Right ventricle myocardium superior (tissue), 1 donor: ENCODE measurements around the gene NEK6. TPM values are rescaled to one million over a fixed set of nuclear protein-coding genes. Genes with fewer than 3 reads are reported as not detected.
A peak's percentile ranks its signal among the peaks of the same experiment; 100 is the strongest.

Experiments used
- ATAC-seq: fragments of 200-7000 bp; cut with Tn5 transposase; one replicate; pipeline ENCODE4 v1.9.1; 2020; ENCODE audit warnings: mild to moderate bottlenecking; ENCODE audit not compliant: poor library complexity
- DNase-seq: peaks from one replicate; pipeline ENCODE4 v3.0.0-alpha.2; 2020
- intact Hi-C: fragments of 100-400 bp; cut with DNase I; formaldehyde crosslinking; loops from one replicate; pipeline ENCODE4 v1.11.2; 2022
- total RNA-seq: library from RNA; stranded (reverse); fragmentation: NEBNext Ultra II Directional; extraction: Animal tissue kit (Norgen Biotek cat#: 25700); gene quantifications from one replicate; pipeline ENCODE4 v1.2.1, GENCODE V29; 2021
- donor health status: DM: no; HTN: yes; CAD: no; lungs with severe emphysema.

The NEK6 gene
- total RNA-seq, 1 donor from 2014 or later, result 10.3 TPM

DNA sequence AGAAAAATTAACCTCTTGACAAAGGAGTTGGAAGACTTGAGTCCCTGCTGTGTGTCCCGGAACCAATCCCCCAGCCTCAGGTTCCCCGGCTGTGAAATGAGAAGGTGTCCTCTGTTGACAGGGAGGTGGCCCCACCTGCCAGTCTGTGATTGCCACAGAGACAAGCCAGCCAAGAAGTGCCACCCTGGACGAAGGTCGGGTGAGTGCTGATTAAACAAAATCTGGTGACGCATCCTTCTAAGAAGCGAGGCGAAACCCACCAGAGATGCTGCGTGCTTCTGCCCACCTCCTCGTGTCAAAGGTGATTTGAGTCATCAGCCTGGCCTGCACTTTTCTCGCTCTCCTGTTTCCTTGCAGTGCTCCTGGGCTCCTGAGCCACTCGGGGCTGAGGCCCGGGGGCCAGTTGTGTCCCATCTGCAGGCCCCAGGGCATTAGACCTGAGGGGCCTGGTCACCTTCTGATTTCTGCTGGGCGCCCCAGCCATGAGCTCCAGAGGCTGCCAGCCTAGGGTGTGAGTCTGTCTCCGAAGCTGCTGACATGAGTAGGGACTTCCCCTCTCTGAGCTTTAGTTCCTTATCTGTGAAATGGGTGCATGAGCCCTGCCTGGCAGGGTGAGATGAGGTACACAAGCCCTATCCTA is 28.7 kb downstream of the NEK6 start:
- ATAC-seq (no peak), DNase-seq (no peak)
- intact Hi-C loops, result no loop called here

DNA sequence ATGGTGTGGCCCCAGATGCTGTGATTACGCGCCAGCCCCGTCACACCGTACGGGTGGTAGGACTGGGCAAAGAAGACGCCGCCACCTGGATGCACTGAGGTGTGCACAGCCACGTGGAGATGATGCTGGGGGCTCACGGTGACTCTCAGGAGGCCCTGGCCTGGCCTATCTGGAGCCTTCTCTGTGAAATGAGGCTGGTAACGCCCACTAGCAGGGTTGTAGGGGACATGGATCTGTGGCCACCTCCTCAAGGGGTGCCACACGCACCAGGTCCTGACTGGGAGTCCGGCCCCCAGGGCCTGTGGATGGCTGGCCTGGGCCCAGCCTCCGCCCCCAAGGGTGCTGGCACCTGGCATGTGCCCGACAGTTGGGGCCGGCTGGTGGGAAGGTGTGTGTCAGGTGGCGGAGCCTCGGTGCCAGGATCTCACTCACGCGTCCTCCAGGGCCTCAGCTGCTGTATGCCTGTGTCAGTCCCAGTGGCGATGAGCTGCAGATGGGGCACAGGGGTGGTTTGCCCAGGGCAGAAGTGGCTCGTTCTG is 32.4 kb downstream of the NEK6 start:
- intact Hi-C loops, result no loop called here
- ATAC-seq, result no peak
- no peak for DNase-seq

DNA sequence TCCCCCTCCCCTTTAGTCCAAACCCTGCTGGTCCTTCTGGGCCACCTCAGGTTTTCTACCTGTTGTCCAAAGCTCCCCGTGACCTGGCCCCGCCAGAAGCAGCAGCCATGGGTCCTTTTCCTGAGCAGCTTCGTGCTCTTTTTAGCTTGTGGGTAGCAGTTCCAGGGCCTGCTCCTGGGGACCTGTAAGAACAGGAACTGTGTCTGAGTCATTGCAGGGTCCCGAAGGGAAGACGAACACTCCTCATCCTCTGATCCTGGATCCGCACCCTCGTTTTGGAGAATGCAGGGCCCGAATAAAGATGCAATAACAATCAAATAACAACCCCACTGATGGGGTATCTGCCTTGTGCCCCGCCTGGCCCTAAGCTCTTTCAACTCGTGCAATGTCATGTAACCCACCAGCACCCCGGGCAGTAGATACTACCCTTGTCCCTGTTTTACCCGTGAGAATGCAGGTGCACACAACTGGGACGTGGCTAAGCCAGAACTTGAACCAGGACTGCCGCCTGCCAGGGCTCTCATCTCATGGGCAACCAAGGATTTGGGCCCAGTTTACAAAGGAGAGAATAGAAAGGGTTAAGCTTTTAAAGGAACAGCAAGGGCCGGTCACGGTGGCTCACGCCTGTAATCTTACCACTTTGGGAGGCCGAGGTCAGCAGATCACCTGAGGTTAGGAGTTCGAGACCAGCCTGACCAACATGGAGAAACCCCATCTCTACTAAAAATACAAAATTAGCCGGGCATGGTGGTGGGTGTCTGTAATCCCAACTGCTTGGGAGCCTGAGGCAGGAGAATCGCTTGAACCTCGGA is 33.2 kb downstream of the NEK6 start:
- ATAC-seq (no peak), DNase-seq (no peak)
- intact Hi-C loops, result no loop called here

DNA sequence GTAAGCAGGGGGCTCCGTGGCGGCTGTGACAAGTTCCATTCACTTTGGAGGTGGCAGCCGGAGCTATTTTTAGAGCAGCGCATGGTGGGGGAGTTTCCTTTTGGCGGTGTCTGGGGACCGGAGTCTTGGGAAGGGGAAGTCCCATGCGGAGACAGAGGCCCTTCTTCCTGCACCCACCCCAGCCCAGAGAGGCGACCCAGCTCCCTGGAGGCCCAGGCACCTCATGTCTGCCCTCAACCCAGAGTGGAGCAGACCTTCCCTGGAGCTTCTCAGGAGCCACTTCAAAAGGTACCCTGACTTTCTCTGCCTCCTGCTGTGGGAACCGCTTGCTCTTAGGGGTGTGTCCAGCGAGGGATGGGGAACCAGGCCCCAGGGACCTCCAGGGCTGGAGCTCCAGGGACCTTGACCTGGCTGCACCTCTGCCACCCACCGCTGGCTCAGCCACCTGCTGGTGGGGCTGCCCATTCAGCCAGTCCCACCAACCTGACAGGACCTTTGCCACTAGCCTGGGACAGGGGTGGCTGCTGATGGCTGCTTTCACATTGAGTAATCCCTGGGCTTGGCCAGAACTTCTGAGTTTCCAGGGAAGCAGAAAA is 34.1 kb downstream of the NEK6 start:
- ATAC-seq (peak; percentile 54), DNase-seq (no peak)

DNA sequence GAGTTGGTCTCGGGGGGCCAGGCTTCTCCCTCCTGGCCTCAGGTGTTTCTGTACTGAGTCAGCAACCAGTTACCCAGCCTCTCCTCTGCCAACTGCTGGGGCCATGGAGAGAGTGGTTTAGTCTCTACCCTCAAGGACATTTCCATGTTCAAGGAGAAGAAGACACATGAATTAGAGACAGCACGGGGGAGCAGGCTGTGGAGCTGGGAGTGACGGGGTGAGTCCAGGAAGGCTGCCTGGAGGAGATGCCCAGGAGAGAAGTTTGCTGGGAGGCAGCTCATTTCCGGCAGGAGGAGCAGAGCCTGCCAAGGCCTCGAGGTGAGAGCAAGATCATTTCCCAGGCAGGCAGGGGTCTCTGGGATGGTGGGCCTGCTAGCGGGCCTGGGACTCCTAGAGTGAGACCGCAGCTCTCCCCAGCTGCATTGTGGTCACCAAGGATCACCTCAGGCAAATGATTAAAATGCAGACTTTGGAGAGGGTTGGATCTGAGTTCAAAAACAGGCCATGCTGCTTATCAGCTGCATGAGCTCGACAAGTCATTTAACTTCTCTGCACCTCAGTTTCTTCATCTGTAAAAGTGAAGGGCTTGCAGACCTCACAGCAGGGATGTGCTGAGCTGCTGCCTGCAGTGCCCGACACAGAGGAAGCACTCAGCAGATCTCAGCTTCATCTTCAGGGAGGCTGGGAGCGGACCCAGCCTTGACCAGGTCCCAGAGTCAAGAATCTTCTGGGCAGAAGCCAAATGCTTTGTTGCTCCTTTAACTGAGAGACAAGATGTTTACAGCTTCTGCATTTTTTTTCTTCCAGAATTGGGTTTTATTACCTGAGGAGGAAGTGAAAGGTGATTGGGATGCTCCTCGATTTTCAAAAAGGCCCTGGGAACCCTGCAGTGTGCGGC is 35.2 kb downstream of the NEK6 start:
- DNase-seq (no peak), ATAC-seq (no peak)
- intact Hi-C loops, result no loop called here

More for the DNA sequence above, 34.1 kb downstream of the NEK6 start:
- intact Hi-C loops, result no loop called here

DNA sequence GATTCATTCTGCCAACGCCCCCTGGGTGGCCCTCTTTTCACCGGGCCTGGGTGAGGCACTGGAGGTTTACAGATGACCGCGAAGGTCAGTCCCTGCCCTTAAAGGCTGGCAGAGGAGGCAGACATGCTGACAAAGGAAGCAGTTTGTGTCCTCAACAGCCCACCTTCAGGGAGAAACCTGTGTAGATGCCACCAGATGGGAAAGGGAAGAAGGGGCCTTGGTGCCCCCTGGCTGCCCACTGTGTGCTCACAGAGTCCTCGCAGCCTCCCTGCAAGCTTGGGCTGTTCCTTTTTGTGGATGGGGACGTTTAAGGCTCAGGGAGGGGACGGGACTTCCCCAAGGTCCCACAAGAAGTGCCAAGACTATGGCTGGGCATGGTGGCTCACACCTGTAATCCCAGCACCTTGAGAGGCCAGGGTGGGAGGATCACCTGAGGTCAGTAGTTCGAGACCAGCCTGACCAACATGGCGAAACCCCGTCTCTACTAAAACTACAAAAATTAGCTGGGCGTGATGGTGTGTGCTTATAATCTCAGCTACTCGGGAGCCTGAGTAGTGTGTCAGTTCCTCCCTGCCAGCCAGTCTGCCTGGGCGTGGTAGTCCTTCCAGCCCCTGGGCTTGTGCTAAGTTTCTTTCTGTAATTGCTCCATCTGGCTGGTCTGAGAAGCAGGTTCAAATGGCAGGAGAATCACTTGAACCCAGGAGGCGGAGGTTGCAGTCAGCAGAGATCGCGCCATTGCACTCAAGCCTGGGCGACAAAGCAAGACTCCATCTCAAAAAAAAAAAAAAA is 36.2 kb downstream of the NEK6 start:
- ATAC-seq (no peak), DNase-seq (no peak)
- intact Hi-C loops, result no loop called here

DNA sequence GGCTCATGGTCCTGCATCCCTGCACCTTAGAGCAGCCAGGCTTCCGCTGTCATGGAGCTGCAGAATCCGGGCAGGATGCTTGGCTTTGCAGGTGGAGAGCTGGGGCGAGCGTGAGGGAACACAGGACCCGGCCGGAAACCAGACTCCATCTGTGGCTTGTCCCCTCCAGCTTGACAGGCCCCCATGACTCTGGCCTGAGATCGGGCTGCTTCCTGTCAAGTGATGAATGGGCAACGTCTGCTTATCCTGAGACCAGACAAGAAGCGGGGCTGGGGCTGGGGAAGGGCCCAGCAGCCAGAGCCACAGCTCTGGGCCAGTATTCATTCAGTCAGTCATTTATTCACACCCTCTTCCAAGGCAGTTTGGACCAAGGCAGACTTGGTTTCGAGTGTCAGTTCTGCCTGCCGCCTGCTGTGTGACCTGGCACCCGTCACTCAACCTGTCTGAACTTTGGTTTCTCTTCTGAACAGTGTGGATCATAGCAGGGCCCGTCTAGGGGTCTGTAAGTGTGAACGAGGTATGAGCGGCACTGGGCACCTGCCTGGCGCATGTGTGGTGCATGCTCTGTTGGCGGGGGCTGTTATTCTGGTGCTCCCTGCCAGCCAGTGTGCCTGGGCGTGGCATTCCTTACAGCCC is 37.5 kb downstream of the NEK6 start:
- ATAC-seq, result no peak
- intact Hi-C loops, result no loop called here
- DNase-seq, result no peak

DNA sequence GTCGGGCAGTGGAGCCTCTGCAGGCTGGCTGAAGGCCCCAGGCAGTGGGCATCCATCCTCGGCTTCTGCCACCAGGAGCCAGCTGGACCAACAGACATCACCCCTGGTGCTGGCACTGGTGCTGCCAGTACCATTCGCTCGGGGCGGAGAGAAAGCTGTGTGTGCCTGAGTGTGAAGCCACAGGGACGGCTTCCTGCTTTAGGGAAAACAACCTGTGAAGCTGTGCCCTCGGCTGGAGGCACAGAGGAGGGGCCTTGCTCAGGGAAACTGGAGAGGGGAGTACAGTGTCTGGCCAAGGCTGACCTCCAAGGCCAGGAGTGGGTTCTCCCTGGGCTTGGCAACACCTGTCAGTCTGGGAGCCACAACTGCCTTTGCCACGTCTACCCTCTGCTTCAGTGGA is 38.3 kb downstream of the NEK6 start:
- ATAC-seq (no peak), DNase-seq (no peak)
- intact Hi-C loops, result no loop called here

DNA sequence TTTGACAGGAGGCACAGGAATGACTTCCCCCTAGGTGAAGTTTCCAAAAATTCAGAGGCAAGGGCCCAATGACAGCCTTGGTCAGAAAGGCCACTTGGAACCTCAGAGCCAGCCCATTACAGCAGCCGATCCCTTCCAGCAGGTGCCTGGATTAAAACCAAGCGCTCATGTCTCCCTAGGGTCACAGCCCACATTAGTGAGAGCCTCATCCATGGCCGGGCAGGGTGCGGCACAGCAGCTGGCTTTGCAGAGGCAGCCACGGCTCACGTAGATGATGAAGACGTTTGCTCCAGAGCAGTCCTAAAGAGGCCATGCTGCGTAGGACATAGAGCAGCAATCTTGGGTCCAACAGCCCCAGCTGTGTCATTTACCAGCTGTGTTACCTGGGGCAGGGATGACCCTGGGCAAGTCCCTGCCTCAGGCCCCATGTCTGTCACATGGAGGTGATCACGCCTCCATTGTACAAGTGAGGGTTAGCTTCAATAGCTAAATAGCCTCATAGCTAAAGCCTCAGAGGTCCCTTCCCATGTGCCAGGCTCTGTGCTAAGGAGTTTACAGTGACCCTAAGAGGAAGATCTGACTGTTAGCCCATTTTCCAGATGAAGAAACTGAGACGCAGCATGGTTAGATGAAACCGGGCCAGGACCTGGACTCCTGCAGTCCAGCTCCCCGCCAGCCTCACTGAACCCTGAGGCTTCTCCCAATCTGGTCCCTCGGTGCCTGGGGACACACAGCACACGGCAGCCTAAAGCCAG is 39.2 kb downstream of the NEK6 start:
- intact Hi-C loops, result no loop called here
- DNase-seq (no peak), ATAC-seq (no peak)

DNA sequence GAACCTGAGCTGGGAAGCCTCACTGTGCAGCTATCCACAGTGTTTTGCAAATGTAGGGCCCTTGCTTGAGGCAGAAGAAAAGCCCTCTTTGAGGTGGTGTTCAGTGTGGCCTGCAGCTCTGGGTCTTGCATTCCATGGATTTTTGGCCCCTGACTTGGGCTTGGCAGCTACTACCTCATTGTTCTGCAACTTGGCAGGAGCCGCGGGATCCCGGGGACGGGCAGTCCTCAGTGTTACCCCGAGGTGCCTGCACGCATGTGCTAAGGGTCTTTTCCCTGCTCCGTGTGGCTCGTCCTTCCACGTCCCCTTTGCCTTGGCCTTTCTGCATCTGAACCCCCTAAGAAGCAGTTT is 39.8 kb downstream of the NEK6 start:
- peak; percentile 90 for DNase-seq
- intact Hi-C loops, result no loop called here

DNA sequence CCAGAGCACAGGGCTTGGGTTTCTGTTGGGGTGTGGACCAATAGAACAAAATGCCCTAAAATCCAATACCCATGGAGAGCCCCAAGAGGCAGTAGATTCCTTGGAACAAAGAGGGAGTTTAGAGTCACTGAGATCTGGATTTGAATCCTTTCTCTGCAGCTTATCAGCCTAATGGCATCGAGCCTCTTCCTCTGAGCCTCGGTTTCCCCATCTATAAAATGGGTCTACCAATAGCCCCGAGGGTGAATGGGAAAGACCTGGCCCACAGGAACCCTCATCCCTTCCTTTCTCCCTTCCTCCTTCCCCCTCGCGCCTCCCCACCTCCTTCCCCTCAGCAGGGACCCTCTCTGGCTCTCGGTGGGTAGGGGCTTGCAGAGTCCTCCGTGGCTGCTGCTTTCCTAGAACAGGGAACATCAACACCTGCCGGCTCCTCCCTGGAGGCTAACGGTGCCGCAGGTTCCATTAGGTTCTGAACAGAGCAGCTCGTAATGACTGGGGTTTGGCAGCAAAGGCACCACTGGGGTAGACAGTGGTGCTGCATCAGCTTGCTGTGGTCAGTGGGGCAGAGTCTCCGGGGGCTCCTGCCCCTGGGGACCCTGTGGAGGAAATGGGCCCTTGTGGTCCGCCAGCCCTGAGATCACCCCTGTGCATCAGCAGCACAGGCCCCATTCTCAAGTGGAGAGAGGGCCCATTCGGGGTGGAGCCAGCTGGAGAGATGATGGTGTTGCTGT is 40.3 kb downstream of the NEK6 start:
- no peak for ATAC-seq
- intact Hi-C loops, result no loop called here
- no peak for DNase-seq

More for the DNA sequence above, 39.8 kb downstream of the NEK6 start:
- ATAC-seq, result peak; percentile 94

DNA sequence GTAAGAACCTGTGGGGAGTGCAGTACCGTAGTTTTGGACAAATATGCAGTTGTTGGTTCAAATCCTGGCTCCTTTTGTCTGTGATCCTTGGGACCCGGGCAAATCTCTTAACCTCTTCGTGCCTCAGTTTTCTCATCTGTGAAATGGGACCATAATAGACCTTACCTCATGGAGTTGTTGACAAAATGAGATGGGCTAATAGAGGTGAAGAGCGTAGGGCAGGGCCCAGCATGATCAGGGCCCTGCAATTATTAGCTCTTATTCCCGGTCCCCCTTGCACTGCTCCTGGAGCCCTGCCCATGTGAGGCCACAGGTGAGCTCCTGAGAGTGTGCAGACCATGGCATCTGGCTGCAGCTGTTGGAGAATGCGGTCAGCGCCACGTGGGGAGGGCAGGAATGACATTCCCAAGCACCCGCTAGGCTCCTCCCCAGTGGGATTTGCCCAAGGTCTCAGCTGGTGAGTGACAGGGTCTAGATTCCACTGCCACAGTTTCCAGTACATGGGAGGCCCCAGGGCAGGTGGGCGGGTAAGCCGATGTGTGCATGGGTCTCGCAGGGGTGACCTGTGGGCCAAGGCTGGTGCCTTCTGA is 41.0 kb downstream of the NEK6 start:
- ATAC-seq (no peak), DNase-seq (no peak)
- intact Hi-C loops, result no loop called here

DNA sequence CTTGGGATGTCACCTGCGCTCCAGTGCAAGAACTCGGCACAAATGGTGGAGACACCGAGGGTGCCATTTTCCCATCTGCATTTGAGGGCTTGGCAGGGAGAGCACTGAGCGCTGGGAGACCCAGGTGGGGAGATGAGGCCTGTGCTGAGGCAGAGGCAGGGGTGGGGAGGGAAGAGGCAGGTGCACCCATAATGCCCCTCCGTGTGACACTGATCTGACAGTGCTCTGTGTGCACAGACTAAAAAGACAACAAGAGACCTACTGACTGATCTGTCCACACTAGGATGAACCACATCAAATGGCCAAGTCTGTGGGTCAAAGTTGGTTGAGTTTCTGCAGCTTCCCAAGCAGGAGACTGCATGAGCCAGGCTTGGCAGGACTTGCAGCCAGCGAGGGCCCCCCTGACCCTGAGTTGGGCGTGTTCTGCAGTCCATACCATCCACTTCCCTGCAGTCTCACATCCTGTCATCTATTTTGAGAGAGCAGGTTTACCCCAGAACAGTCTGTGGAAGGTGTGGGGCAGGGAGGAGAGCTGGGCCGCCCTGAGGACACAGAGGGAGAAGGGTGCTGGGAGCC is 41.9 kb downstream of the NEK6 start:
- ATAC-seq, result no peak
- intact Hi-C loops, result no loop called here
- DNase-seq, result no peak

DNA sequence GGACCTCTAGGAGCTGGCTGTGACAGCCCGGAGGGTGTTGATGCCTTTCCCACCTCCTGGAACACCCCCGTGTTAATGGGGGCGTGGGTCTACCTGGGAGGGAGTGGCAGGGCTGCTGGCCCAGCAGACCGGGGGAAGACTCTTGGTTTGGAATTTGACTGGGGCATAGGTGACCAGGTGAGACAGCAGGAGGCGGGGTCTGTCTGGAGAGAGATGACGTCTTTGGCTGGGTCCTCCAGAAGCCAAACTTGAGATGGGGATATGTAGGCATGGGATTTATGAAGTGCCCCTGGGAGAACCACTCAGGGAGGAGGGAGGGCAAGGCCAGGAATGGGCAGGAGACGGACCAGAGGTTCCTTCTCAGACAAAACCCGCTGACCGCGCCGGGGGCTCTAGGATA is 42.6 kb downstream of the NEK6 start:
- no peak for DNase-seq
- intact Hi-C loops, result no loop called here
- no peak for ATAC-seq

DNA sequence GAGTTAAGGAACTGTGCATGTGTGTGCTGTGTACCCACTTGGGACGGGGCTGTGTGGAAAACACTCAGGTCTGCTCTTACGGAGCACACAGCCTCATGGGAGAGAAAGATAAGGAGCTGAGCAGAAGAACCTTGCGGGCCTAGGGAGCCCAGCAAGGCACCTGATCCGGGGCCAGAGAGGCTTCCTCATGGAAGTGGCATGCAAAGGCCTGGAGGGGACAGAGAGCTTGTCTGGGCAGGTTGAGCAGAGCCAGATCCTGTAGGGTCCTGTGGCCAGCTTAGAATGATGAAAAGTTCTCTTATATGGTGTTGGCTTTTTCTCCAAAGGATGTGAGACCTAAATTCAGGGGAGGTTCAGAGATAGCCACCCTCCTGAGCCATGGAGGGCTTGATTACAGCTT is 45.2 kb downstream of the NEK6 start:
- intact Hi-C loops, result no loop called here
- DNase-seq (no peak), ATAC-seq (no peak)

DNA sequence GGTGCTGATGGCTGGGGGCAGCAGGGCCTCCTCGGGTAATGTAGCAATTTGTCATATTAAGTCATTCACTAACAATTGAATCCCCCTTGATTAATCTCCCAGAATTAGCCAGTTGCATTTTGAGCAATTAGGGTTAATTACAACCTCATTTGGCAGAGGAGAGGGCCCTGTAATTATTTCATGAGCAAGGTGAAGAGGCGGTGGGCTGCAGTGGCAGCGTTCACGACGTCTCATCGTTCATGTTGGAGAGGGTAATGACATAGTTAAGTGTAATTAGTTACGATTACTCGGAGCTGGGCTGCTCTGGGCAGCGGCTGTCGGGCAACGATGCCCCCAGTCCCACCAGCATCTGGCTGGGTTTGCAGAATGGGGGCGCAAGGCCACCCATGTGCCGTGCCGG is 46.0 kb downstream of the NEK6 start:
- no peak for DNase-seq
- no peak for ATAC-seq
- intact Hi-C loops, result no loop called here
